Muscle layer of colon (tissue), 2 donors: ENCODE data around the gene TENT5C.

Source experiments
- H3K27ac ChIP-seq: one replicate; pipeline ENCODE4 v1.7.0; 2013; ENCODE audit warnings: low read depth, mild to moderate bottlenecking, low read length, moderate library complexity
- H3K27me3 ChIP-seq, 2 donors: one replicate each; pipeline ENCODE4 v1.7.0; 2013; ENCODE audit warnings: low read length in 2 of 2, mild to moderate bottlenecking in 2 of 2; ENCODE audit not compliant: insufficient read depth in 2 of 2, control insufficient read depth in 1 of 2
- H3K36me3 ChIP-seq: one replicate; pipeline ENCODE4 v1.7.0; 2013; ENCODE audit warnings: mild to moderate bottlenecking, low read length; ENCODE audit not compliant: insufficient read depth
- H3K4me1 ChIP-seq: one replicate; pipeline ENCODE4 v1.7.0; 2013; ENCODE audit warnings: mild to moderate bottlenecking, low read length; ENCODE audit not compliant: insufficient read depth
- H3K4me3 ChIP-seq, 2 donors: one replicate each; pipeline ENCODE4 v1.7.0; 2013; ENCODE audit warnings: low read length in 2 of 2, low read depth in 1 of 2, mild to moderate bottlenecking in 1 of 2, moderate library complexity in 1 of 2
- H3K9ac ChIP-seq: one replicate; pipeline ENCODE4 v1.7.0; 2013; ENCODE audit warnings: low read length
- H3K9me3 ChIP-seq: one replicate; pipeline ENCODE4 v1.7.0; 2013; ENCODE audit warnings: mild to moderate bottlenecking, low read length
- donor health status: abdominal sarcoma.
- donor health status: Adenocarcinoma of cecum.

TENT5C gene

GRCh38 chr1:117633423-117633822 lies 27.6 kb downstream of the TENT5C start:
- Histone ChIP-seq H3K4me1 (no peaks in the 10 kb centered on the region), H3K9ac (no peak overlapping the region), H3K9me3 (no peaks in the 10 kb centered on the region), H3K27me3 (no peaks in the 10 kb centered on the region), H3K36me3 (no peaks in the 10 kb centered on the region), H3K4me3 (no peak overlapping the region), H3K27ac (no peak overlapping the region)

GRCh38 chr1:117633936-117634335 lies 28.1 kb downstream of the TENT5C start:
- Histone ChIP-seq H3K27ac (no peak overlapping the region), H3K27me3 (no peaks in the 10 kb centered on the region), H3K4me3 (no peak overlapping the region), H3K9ac (no peak overlapping the region), H3K9me3 (no peaks in the 10 kb centered on the region), H3K4me1 (no peaks in the 10 kb centered on the region), H3K36me3 (no peaks in the 10 kb centered on the region)

GRCh38 chr1:117634631-117635030 lies 28.8 kb downstream of the TENT5C start:
- H3K36me3 ChIP-seq = no peaks in the 10 kb centered on the region
- no peak overlapping the region for H3K9ac ChIP-seq
- H3K27ac ChIP-seq = no peak overlapping the region

GRCh38 chr1:117635805-117636204 lies 30.0 kb downstream of the TENT5C start:
- H3K27ac ChIP-seq = no peak overlapping the region
- no peaks in the 10 kb centered on the region for H3K36me3 ChIP-seq
- no peaks in the 10 kb centered on the region for H3K9me3 ChIP-seq
- no peaks in the 10 kb centered on the region for H3K4me1 ChIP-seq
- H3K9ac ChIP-seq = no peak overlapping the region
- H3K4me3 ChIP-seq = no peak overlapping the region
- H3K27me3 ChIP-seq = no peaks in the 10 kb centered on the region

More at GRCh38 chr1:117634631-117635030, 28.8 kb downstream of the TENT5C start:
- Histone ChIP-seq H3K4me3 (no peak overlapping the region), H3K4me1 (no peaks in the 10 kb centered on the region), H3K27me3 (no peaks in the 10 kb centered on the region), H3K9me3 (no peaks in the 10 kb centered on the region)

- Histone ChIP-seq H3K4me3 (no peak overlapping the region), H3K9ac (no peak overlapping the region), H3K4me1 (no peaks in the 10 kb centered on the region), H3K9me3 (no peaks in the 10 kb centered on the region), H3K36me3 (no peaks in the 10 kb centered on the region), H3K27me3 (no peaks in the 10 kb centered on the region), H3K27ac (no peak overlapping the region)
Measured at GRCh38 chr1:117636637-117637425, 31.0 kb downstream of the TENT5C start.

- no peak overlapping the region for H3K9ac ChIP-seq
- H3K36me3 ChIP-seq = no peaks in the 10 kb centered on the region
- no peaks in the 10 kb centered on the region for H3K4me1 ChIP-seq
- no peaks in the 10 kb centered on the region for H3K9me3 ChIP-seq
- H3K4me3 ChIP-seq = no peak overlapping the region
- H3K27ac ChIP-seq = no peak overlapping the region
- no peaks in the 10 kb centered on the region for H3K27me3 ChIP-seq
Measured at GRCh38 chr1:117638141-117638540, 32.3 kb downstream of the TENT5C start.

- Histone ChIP-seq H3K9ac (no peak overlapping the region), H3K9me3 (no peaks in the 10 kb centered on the region), H3K27ac (no peak overlapping the region), H3K27me3 (no peaks in the 10 kb centered on the region), H3K36me3 (no peaks in the 10 kb centered on the region), H3K4me3 (no peak overlapping the region), H3K4me1 (no peaks in the 10 kb centered on the region)
Measured at GRCh38 chr1:117638759-117639158, 32.9 kb downstream of the TENT5C start.

- H3K27me3 ChIP-seq = no peaks in the 10 kb centered on the region
- H3K36me3 ChIP-seq = no peaks in the 10 kb centered on the region
- no peak overlapping the region for H3K27ac ChIP-seq
- no peaks in the 10 kb centered on the region for H3K9me3 ChIP-seq
- no peak overlapping the region for H3K4me3 ChIP-seq
- H3K9ac ChIP-seq = no peak overlapping the region
- no peaks in the 10 kb centered on the region for H3K4me1 ChIP-seq
Measured at GRCh38 chr1:117639741-117640140, 33.9 kb downstream of the TENT5C start.

- Histone ChIP-seq H3K4me1 (no peaks in the 10 kb centered on the region), H3K9ac (no peak overlapping the region), H3K4me3 (no peak overlapping the region), H3K27ac (no peak overlapping the region), H3K9me3 (no peaks in the 10 kb centered on the region), H3K36me3 (no peaks in the 10 kb centered on the region), H3K27me3 (no peaks in the 10 kb centered on the region)
Measured at GRCh38 chr1:117641536-117641935, 35.7 kb downstream of the TENT5C start.

GRCh38 chr1:117642963-117643362 lies 37.1 kb downstream of the TENT5C start:
- Histone ChIP-seq H3K9me3 (no peaks in the 10 kb centered on the region), H3K4me3 (no peak overlapping the region), H3K9ac (no peak overlapping the region), H3K27me3 (no peaks in the 10 kb centered on the region), H3K36me3 (no peaks in the 10 kb centered on the region), H3K27ac (no peak overlapping the region), H3K4me1 (no peaks in the 10 kb centered on the region)

- no peaks in the 10 kb centered on the region for H3K36me3 ChIP-seq
- H3K4me1 ChIP-seq = no peaks in the 10 kb centered on the region
- H3K9me3 ChIP-seq = no peaks in the 10 kb centered on the region
- no peak overlapping the region for H3K27ac ChIP-seq
- H3K4me3 ChIP-seq = no peak overlapping the region
- H3K9ac ChIP-seq = no peak overlapping the region
- no peaks in the 10 kb centered on the region for H3K27me3 ChIP-seq
Measured at GRCh38 chr1:117643601-117644000, 37.8 kb downstream of the TENT5C start.

GRCh38 chr1:117644696-117645311 lies 39.0 kb downstream of the TENT5C start:
- H3K27ac ChIP-seq = no peak overlapping the region
- no peak overlapping the region for H3K4me3 ChIP-seq
- no peaks in the 10 kb centered on the region for H3K36me3 ChIP-seq
- H3K4me1 ChIP-seq = no peaks in the 10 kb centered on the region
- H3K9me3 ChIP-seq = no peaks in the 10 kb centered on the region
- H3K9ac ChIP-seq = no peak overlapping the region
- no peaks in the 10 kb centered on the region for H3K27me3 ChIP-seq
